ENCODE data around the gene BIN2.

GRCh38 chr12:51341251-51342007, 17.5 kb upstream of the BIN2 start:
- TF ChIP-seq SP1 (IDR thresholded peaks at IDR 0.05) (no peak), LEF1 (IDR thresholded peaks at IDR 0.05; ENCODE audit: borderline replicate concordance) (no peak), FOXK2 (IDR thresholded peaks at IDR 0.05) (no peak), NFRKB (IDR thresholded peaks at IDR 0.05) (no peak), ARNT (IDR thresholded peaks at IDR 0.05) (no peak), BHLHE40 (IDR thresholded peaks at IDR 0.05; ENCODE audit: borderline replicate concordance) (no peak), HDGF (IDR thresholded peaks at IDR 0.05; ENCODE audit: borderline replicate concordance) (no peak), L3MBTL2 (conservative IDR thresholded peaks at IDR 0.05) (no peak), ELF4 (IDR thresholded peaks at IDR 0.05) (no peak), CTBP1 (IDR thresholded peaks at IDR 0.05; ENCODE audit: borderline replicate concordance) (no peak), SUZ12 (IDR thresholded peaks at IDR 0.05) (no peak), TARDBP (IDR thresholded peaks at IDR 0.05) (no peak)
